ENCODE results near the gene PDE2A.

DNA sequence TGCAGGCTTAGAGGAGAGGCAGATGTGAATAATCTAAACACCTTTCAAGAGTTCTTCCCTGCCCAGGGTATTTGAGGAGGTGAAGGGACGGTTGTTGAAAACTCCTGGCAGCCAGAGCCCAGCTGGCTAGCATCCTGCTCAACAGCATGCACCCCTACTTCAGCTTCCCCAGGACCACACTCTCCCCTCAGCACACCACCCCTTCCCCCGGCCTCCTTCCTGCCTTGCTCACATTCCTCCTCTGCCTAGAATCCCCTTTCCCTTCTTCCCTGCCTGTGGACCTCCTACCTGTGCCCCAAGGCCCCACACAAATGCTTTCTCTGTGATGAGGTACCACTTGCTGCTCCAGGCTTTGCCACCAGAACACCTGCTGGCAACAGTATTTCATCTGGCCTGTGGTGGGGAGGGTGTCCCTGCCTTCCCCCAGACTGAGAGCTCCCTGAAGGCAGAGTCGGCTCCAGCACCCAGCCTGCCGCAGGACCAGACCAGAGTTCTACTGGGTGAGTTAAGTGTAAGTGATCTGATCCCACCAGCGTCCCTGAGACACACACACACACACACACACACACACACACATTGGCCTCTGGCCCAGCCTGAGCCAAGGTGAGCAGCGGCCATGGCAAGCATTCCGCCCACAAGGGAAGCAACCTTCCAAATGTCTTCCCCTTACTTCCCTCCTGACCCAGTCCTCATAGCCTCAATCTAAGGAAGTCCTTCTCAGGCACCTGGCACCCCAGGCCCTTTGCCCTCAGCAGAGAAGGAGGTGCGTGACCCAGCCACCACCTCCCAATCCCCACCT lies 79.5 kb downstream of the PDE2A start:
- TF ChIP-seq, protein P1, sequence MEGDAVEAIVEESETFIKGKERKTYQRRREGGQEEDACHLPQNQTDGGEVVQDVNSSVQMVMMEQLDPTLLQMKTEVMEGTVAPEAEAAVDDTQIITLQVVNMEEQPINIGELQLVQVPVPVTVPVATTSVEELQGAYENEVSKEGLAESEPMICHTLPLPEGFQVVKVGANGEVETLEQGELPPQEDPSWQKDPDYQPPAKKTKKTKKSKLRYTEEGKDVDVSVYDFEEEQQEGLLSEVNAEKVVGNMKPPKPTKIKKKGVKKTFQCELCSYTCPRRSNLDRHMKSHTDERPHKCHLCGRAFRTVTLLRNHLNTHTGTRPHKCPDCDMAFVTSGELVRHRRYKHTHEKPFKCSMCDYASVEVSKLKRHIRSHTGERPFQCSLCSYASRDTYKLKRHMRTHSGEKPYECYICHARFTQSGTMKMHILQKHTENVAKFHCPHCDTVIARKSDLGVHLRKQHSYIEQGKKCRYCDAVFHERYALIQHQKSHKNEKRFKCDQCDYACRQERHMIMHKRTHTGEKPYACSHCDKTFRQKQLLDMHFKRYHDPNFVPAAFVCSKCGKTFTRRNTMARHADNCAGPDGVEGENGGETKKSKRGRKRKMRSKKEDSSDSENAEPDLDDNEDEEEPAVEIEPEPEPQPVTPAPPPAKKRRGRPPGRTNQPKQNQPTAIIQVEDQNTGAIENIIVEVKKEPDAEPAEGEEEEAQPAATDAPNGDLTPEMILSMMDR (IDR thresholded peaks at IDR 0.05) = no peak
- TF ChIP-seq POLR2A (IDR thresholded peaks at IDR 0.05) = no peak

Measured in heart left ventricle (tissue), 13 donors.